Measurements from ENCODE around the gene ATXN8OS.
"Not testable (repeated sequence)": the region's sequence is repeated elsewhere in the genome, so short reads cannot be mapped to it uniquely, and the experiment has no call there.

ATXN8OS gene

DNA sequence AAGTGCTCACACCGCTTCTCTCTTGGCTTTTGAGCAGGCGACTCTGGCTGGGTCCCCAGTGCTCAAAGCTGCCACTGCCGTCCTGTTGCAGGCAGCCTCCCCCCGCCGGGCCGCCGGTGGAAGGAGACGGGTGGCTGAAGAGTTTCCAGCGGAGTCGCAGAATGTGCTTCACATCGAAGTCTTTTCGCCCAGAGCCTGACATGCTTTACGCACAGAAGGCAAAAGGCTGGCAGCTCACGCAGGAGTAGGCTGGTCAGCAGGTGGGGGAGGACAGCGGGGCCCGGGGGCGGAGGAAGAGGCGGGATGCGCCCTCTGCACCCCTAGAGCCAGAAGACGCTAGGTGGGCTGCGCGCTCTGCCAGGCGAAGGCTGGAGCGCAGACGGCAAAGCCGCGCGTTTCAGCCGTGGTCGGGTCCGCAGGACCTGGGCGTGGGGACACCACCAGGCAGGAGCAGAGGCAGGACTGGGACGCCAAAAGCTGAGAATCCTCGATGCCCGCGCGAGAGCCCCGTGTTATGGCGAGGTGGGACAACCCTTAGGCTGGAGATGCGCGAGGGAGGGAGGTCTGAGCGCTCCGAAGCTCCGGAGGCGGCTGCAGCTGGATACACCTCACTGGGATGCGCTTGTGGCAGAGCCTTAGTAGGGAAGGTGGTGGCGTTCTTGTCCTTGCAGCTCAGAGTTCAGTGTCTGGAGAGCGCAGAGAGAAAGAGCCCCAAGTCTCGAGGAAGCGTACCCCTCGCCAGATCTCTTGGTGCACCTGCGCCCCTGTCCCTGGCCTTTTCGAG is at the start of gene ATXN8OS:
Gene ATXN8OS (plus strand): TSS at position 329 of the 784 bp plus-strand sequence.
- no peak for DNase-seq (ENCODE audit: low spot score)

DNA sequence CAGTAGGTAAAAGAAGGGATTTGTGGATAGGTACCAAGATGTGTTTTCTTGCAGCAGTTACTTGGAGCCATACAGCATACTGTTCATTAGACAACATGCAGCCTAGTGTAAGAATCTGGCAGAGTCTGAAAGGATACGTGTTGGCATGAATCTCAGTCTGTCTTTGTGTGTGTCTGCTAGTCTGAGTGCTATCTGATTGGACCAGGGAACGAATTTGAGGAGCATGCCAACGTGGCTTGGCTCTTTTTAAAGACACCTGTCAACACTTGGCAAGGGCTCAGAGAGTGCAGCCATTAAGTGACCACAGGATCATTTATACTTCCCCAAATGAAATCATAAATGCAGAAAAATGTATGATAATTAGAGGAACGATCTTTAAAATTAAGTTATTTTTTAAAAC is 27.6 kb upstream of the ATXN8OS start:
- DNase-seq (ENCODE audit: low spot score): no peak

DNA sequence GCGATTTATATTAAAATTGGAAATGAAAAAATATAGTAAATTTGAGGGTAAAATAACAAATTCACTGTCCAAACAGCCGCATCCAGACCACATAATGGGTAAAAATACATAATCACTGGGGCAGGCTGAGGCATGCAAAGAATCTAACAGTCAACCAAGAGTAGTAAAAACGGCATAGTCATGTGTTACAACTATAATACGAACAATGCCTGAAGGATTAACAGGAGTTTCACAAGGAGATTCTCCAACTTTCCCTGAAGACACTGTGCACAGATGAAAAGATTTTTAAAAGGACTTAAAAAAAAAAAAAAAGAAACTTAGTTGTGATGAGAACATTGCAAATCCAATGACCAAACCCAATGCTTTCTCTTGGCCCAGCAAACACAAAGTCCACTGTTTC is 20.4 kb upstream of the ATXN8OS start:
- no peak for DNase-seq (ENCODE audit: low spot score)

DNA sequence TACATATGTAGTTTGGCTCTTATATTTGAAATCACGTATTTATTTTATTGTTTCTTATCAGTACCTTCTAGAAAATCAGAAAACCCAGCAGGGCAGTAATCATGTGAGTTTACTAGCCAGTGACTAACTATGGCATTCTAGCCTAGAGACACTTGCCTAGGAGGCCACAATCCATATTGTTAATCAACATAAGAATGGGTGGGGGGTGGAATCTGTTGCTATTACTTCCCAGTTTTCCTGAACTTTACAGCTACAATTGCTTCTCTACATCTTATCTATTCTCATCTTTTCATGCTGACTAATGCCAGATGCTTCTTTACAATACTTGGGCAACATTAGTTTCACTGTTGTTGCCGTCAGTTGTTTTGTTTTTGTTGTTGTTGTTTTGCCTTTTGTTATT is 18.7 kb upstream of the ATXN8OS start:
- DNase-seq (ENCODE audit: low spot score): no peak

DNA sequence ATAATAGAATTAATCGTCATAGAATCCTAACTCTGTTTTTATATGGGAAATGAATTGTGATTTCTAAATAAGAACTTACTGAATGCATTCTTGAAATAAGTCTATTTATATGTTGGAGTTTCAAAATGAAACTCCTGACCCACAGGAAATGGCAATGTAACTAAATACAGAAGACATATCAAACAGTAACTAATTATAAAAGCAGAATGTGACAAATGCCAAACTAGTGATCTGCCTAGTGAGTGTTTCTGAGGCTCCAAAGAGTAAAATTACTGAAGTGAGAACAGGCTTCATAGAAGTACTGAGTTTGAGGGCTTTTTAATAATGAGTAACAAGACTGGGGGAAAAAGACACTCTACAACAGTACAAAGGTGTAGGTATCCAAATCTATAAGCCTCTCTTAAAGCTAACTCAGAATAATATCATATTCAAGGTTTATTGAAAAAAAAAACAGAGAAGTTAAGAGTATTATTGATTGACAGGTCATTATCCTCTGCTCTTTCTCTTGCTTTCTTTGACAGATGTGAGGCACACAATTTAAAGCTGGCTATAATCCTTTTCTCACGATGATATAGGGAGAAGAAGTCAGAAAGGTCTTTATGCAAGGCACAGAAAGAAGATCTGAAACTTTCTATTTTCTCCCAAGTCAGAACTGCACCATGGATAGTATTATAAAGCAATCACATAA is 17.4 kb upstream of the ATXN8OS start:
- no peak for DNase-seq (ENCODE audit: low spot score)

DNA sequence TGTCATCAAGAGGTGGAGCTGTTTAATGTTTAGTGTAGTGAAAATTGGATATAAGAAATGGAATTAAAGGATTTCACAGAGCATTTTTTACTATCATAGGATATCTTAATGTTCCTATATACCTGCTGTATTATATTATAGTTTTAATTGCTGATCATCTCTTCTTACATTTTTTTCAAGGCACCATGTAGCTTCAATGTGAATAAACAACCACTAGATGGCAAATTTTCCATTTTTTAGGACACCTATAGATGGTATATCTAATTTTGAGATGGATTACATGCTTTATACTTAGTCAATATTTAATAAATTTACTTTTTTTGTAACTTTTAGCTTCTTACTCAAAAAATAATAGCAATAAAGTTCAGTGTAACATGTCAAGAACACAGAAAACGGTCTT is 9.0 kb upstream of the ATXN8OS start:
- peak; percentile 12 for DNase-seq (ENCODE audit: low spot score)

DNA sequence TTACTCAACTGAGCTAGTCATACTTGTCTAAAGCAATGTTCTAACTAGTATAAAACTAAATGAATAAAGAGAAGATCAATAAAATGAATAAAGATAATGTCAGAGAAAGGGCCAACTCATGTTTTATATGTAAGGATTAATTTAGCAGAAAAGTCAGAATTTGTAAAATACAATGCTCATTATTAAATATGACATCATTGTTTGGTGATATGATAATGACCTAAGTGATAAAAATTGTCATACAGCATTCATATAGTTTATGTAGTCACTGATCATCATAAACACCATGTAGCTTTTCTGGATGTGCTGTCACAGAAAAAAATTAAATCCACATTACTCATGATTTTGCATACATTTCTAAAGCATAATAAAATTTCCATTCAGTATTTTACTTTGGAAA is 3.1 kb upstream of the ATXN8OS start:
- no peak for DNase-seq (ENCODE audit: low spot score)

DNA sequence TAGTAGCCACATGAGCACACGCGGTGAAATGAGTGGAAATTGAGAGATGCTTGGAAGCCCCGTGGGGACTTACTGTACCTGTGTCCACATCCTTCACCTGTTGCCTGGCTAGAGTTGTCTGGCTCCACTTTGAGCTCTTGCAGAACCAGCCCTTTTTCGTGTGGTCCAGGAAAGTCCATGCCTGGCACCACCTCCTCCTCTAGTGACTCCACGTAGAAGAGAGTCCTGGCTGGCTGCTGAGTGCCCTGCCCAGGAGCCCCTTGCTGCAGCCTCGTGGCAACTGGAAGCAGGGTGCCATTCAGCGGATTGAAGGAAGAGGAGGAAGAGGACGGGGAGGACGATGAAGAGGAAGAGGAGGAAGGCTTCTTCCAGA is 515 bp upstream of the ATXN8OS start:
- DNase-seq (ENCODE audit: low spot score): no peak

DNA sequence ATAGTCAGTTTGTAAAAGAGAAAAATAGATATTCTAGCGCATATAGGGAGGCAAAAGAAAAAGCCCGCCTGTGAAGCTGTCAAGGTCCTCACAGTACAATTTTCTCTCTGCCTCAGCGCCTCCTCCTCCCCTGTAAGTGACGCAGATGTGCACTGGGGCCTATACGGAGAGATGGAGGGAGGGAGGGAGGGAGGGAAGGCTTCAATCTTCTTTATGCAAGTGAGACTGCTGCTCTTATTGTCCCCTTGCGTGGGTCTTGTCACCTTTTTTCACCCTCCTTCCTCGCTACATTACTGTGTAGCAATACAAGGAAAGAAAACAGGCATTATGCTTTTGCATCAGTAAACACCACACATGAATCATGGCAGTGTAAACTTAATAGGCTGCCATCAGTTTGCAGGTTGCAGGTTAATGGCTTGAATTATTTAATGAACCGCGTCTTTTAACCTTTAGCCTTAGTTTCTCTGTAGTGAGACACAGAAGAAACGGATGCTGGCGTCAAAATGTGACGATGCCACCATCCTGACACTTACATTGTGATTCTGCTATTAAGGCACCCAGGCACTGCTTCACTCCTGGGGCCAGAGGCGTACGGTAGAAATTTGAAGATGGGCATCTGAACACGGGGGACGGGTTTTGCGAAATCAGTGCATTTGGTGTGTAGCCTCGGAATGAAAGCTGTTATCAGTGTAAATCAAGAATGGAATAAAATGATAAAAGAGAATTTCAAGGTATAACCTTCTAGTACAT is 905 bp downstream of the ATXN8OS start, which contains the start of gene KLHL1:
Gene KLHL1 (minus strand): TSS at position 97 of the 750 bp plus-strand sequence. CDS start 753 bp downstream, outside the sequence.
- DNase-seq (ENCODE audit: low spot score): no peak

DNA sequence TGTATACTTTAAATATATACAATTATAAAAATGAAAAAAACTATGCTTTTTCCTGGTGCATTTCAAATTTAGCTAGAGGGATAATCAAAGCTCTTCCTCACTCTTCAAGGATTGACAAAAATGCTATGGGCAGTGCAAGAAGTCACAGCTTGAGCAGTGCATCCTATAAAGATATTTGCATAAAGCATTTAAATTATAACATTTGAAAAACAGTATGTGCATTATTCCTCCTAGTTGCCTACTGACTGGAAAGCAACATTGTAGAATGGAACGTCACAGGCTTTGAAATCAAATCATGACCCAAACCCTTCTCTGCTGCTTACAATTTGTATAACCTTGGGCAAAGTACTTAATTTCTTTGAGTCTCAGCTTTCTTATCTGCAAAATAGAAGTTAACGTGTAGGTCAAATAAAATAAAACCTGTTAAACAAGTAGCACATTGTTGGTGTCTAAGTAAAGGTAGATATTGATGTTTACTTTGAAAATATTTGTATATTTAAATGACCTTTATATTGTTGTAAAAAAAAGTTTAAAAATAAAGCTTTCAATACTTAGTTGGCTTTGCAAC is 9.8 kb downstream of the ATXN8OS start:
- DNase-seq (ENCODE audit: low spot score): no peak

DNA sequence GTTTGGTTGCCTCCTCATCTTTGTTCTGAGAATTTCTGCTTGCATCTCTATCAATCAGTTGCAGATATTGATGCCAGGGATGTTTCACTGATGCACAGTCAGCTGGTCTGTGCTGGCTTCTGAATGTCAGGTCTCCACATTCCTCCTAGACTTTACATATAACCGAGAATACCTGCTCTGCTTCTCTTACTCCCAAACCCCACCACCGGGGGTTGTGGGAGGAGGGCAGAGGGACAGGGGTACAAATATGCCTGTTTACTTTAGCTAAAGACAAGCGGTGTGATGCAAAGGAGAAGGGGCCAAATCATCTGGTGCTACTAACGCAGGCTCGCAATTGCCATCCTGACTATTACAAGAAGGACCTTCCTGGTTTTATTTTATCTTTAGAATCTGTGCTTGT is 18.1 kb downstream of the ATXN8OS start:
- DNase-seq (ENCODE audit: low spot score): no peak

DNA sequence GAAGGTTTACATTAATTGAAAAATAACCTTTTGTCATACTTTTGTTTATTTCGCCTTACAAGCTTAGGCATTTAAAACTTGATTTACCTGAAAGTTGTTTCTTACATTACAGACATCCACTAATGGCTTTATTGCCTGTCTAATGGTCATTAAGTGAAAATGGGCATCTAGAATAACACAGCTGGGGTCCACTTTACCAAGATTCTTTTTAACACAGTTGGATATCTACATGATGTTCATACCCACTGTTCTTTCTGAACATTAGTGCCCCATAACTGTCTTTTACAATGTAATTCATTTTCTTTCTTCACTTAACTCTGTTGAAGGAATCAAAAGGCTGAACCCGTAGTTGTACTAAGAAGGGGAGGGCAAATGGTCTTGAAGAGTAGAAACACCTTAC is 20.5 kb downstream of the ATXN8OS start:
- no peak for DNase-seq (ENCODE audit: low spot score)

DNA sequence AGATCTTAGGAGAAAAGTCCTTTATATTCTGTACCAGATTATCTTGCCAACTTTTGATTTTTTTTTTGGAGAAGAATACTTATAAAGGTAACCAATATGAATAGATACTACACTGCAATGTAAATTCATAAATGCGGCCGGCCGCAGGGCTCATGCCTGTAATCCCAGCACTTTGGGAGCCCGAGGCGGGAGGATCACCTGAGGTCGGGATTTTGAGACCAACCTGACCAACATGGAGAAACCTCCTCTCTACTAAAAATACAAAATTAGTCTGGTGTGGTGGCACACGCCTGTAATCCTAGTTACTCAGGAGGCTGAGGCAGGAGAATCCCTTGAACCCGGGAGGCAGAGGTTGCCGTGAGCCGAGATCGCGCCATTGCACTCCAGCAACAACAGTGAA is 35.0 kb downstream of the ATXN8OS start:
- DNase-seq (ENCODE audit: low spot score): not testable (repeated sequence)

DNA sequence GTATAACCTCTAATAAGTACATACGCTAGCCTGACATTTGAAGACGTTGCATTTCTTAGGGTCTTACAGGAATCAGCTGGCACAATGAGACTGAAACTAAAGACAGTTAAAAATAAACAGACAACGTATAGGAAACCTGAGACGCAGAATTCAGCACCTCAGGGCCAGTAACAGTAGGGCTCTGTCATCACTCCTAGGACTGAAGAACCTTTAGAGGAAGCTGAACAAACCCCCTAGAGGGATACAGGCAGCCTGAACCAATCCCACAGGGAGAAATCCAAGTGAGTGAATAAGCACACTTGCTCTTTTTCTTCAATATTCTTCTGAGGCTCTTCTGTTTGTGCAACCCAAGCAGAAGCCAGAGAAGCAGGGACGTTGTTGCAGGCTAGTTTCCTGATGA is 54.5 kb downstream of the ATXN8OS start:
- DNase-seq (ENCODE audit: low spot score): no peak

DNA sequence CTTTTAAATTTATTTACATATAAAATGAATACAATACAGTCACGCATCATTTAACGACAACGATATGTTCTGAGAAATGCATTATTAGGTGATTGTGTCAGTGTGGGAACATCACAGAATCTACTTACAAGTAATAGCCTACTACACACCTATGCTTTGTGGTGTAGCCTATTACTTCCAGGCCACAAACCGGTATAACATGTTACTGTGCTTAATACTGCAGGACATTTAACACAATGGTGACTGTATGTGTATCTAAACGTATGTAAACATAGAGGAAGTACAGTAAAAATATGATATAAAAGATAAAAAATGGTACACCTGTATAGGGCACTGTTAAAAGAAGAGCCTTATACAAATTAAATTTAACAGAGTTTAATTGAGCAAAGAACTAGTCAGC is 63.1 kb downstream of the ATXN8OS start:
- no peak for DNase-seq (ENCODE audit: low spot score)

DNA sequence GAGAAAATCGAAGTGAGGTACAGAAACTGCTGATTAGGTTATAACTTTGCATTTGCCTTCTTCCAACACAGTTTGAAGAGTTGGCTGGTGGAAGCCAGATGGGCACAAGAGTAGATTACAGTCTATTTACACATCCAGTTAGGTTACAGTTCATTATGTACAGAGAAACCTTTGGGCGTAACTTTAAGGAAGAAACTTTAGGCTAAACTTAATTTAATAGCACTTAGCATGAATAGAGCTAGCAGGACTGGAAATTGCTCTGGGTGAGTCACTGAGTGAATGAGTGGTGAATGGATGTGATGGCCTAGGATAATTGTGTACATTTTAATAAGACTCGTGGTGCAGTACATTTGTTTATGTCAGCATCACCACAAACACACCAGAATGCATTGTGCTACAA is 63.5 kb downstream of the ATXN8OS start:
- DNase-seq (ENCODE audit: low spot score): no peak

DNA sequence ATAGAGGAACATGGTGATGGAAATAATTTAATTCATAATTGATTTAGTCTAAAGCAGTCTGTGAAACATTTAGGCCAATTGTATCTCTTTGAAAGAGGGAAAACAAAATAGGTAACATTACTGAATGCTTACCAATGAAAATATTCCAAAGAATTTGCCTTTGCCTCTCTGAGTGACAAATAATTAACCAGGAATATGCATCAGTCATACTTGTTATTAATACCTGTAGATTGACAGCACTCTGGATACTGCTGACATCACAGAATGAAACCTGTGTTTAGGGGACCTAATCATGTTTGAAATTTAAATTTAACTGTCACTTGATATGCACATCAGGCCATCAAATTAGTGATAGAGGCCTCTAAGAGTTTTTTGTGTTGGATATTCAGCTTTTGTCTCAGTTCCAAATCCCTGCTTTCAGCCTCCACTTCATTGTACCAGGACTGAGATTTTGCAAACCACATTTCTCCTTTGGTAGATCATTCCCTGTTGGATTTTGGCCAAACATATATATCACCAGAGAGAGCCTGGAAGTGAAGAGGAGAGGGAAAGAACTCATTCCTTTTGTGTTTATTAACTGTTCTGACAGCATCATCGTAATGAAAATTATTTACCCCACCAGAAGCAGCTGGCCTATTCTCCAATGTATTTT is 65.4 kb downstream of the ATXN8OS start:
- no peak for DNase-seq (ENCODE audit: low spot score)

DNA sequence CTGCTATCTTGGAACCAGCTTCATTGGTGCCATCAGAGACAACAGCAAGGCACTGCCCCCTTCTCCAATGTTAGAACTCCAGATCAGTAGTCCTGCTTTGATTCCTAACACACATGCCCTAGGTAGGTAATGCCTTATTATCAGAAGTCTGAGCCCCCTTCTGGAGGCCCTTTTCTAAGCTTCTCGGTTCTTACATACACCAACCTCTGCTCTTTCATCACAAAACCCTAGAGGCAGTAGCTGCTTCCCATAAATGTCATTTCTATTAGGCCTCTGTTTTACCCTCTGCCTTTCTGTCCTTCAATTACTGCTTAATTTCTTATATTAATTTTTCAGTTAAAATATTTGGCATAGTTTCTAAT is 66.0 kb downstream of the ATXN8OS start:
- no peak for DNase-seq (ENCODE audit: low spot score)

DNA sequence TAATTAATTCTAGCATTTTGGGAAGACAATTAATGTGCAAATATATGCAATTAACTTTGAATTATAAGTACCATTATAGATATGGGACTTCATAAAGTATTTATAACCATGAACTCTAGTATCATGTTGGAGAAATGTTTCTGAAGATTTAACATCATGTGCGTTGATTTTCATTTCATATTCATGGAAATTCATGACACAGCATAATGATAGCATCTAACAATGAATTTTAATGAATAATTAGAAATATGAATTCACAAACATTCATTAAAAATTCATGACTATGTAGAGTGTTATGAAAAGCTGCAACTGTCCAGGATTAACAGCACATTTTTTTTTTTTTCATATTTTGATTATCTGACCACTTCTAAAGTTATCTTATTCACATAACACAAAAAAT is 70.7 kb downstream of the ATXN8OS start:
- DNase-seq (ENCODE audit: low spot score): no peak

All from kidney capillary endothelial cell (primary cell).